Activated CD4-positive, alpha-beta T cell treated with anti-CD3 and anti-CD28 coated beads, Interleukin-2, amount 50 U/mL, for 48 hours (primary cell): ENCODE measurements around the gene ITM2A.

Experiments used
- DNase-seq, 2 experiments: peaks; one replicate each; pipeline ENCODE4 v3.0.0-alpha.2; 2020

The ITM2A gene

GRCh38 chrX:79366873-79367749 is at the start of gene ITM2A:
Gene ITM2A (minus strand): TSS chrX:79367334. CDS start chrX:79367215, 119 bp downstream.
- DNase-seq = peak; percentile 59 to 68

- DNase-seq = no peak
Measured at GRCh38 chrX:79415056-79415455, 47.9 kb upstream of the ITM2A start.

GRCh38 chrX:79413963-79414362 is 46.8 kb upstream of the ITM2A start:
- no peak for DNase-seq

GRCh38 chrX:79412972-79413371 is 45.8 kb upstream of the ITM2A start:
- no peak for DNase-seq

GRCh38 chrX:79412166-79412565 is 45.0 kb upstream of the ITM2A start:
- DNase-seq = no peak

GRCh38 chrX:79409657-79410056 is 42.5 kb upstream of the ITM2A start:
- DNase-seq = no peak

GRCh38 chrX:79408623-79409322 is 41.6 kb upstream of the ITM2A start:
- DNase-seq = no peak

- no peak for DNase-seq
Measured at GRCh38 chrX:79400623-79401022, 33.5 kb upstream of the ITM2A start.

- no peak for DNase-seq
Measured at GRCh38 chrX:79375340-79375739, 8.2 kb upstream of the ITM2A start.

GRCh38 chrX:79371640-79372039 is 4.5 kb upstream of the ITM2A start:
- DNase-seq = no peak

- no peak for DNase-seq
Measured at GRCh38 chrX:79371101-79371500, 4.0 kb upstream of the ITM2A start.

GRCh38 chrX:79369871-79370270 is 2.7 kb upstream of the ITM2A start:
- no peak for DNase-seq

GRCh38 chrX:79368441-79368840 is 1.3 kb upstream of the ITM2A start:
- no peak for DNase-seq

- DNase-seq = no peak
Measured at GRCh38 chrX:79367907-79368306, 773 bp upstream of the ITM2A start.

GRCh38 chrX:79366556-79366872 is 620 bp downstream of the ITM2A start:
- no peak for DNase-seq

- no peak for DNase-seq
Measured at GRCh38 chrX:79365591-79365990, 1.5 kb downstream of the ITM2A start.

- no peak for DNase-seq
Measured at GRCh38 chrX:79364306-79364705, 2.8 kb downstream of the ITM2A start.

- DNase-seq = no peak
Measured at GRCh38 chrX:79361192-79361870, 5.8 kb downstream of the ITM2A start.

GRCh38 chrX:79336869-79337815 is 30.0 kb downstream of the ITM2A start:
- DNase-seq = no peak

GRCh38 chrX:79330022-79330421 is 37.1 kb downstream of the ITM2A start:
- no peak for DNase-seq

GRCh38 chrX:79325263-79325958 is 41.7 kb downstream of the ITM2A start:
- DNase-seq = peak in 1 of 2 experiments; percentile 22
